Suprapubic skin (tissue), 4 donors: ENCODE measurements around the gene PPEF2.

Source experiments
- CTCF ChIP-seq, 2 donors: fragments of 200-600 bp in 1 of 2; fragments of 450-650 bp in 1 of 2; sonication (generic) in 1 of 2; IDR thresholded peaks; one replicate each; pipeline ENCODE4 v1.5.1; 2016 to 2019; ENCODE audit warnings: antibody characterized with exemption in 2 of 2, mild to moderate bottlenecking in 1 of 2, moderate library complexity in 1 of 2
- EP300 ChIP-seq: sonication (generic); formaldehyde crosslinking; IDR thresholded peaks from one replicate; pipeline ENCODE4 v1.6.1; 2017; ENCODE audit warnings: antibody characterized with exemption
- POLR2A ChIP-seq, 2 donors: fragments of 450-650 bp; IDR thresholded peaks; one replicate each; pipeline ENCODE4 v1.6.1; 2017; ENCODE audit warnings: antibody characterized with exemption in 2 of 2, mild to moderate bottlenecking in 2 of 2, moderate library complexity in 2 of 2
- POLR2AphosphoS5 ChIP-seq, 3 donors: sonication (generic); formaldehyde crosslinking; IDR thresholded peaks; one replicate each; pipeline ENCODE4 v1.6.1; 2017; ENCODE audit warnings: antibody characterized with exemption in 3 of 3

DNA sequence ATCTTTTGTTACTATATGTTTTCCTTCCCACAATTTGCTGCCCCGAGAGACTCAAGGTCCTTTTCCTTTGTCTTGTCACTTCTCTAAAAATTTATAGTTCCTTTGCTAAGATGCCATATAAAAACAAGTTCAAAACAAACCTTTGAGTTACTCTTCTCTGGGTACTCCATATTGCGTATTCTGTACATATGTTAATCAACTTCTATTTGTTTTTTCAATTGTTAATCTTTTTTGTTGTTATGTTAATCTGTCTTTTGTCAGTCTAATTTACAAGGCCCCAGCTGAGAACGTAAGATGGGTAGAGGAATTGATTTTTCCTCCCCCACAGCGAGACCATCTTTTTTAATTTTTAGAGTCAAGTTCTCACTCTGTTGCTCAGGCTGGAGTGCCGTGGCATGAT, 7.2 kb upstream of the PPEF2 start:
- TF ChIP-seq POLR2A (IDR thresholded peaks at IDR 0.05): no peak
- no peak for TF ChIP-seq CTCF (IDR thresholded peaks at IDR 0.05)
- no peak for TF ChIP-seq POLR2AphosphoS5 (IDR thresholded peaks at IDR 0.05)
- no peak for TF ChIP-seq EP300
